Body of pancreas (tissue), 4 donors: Measurements from ENCODE around the gene CTXN2.

Source experiments
- POLR2A ChIP-seq, 3 donors: fragments of 450-650 bp; IDR thresholded peaks; one replicate each; pipeline ENCODE4 v1.6.1; 2016; ENCODE audit warnings: antibody characterized with exemption in 3 of 3, mild to moderate bottlenecking in 2 of 3
- TF ChIP-seq, protein P1 (sequence below), 7 experiments: fragments of 450-650 bp in 4 of 7; fragments of 200-600 bp in 3 of 7; sonication (generic) in 3 of 7; IDR thresholded peaks; one replicate each; pipeline ENCODE4 v1.5.1; 2016 to 2019; ENCODE audit warnings: antibody characterized with exemption in 7 of 7

DNA sequence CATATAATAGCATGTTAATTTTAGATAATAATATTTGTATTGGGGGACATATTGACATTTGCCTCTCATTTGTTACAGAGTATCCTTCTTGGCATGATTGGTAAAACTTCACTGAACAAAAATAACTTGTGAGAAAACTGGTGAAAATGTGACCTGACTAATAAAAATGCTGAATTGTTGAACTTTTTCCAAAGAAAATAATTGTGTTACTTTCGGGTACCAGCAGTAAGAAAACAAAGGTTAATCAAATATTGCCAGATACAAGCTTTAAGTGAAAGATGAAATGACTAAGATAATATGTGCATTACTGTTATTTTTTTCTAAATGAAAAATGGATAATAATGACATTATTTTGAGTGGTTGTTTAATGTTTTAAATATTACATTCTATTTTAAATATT, 29.8 kb downstream of the CTXN2 start:
- TF ChIP-seq, protein P1, sequence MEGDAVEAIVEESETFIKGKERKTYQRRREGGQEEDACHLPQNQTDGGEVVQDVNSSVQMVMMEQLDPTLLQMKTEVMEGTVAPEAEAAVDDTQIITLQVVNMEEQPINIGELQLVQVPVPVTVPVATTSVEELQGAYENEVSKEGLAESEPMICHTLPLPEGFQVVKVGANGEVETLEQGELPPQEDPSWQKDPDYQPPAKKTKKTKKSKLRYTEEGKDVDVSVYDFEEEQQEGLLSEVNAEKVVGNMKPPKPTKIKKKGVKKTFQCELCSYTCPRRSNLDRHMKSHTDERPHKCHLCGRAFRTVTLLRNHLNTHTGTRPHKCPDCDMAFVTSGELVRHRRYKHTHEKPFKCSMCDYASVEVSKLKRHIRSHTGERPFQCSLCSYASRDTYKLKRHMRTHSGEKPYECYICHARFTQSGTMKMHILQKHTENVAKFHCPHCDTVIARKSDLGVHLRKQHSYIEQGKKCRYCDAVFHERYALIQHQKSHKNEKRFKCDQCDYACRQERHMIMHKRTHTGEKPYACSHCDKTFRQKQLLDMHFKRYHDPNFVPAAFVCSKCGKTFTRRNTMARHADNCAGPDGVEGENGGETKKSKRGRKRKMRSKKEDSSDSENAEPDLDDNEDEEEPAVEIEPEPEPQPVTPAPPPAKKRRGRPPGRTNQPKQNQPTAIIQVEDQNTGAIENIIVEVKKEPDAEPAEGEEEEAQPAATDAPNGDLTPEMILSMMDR (IDR thresholded peaks at IDR 0.05), result no peak
- no peak for TF ChIP-seq POLR2A (IDR thresholded peaks at IDR 0.05)
